IMR-90 (cell line): ENCODE results near the gene PPP1R14C. TPM values are rescaled to one million over a fixed set of nuclear protein-coding genes. Genes with fewer than 3 reads are reported as not detected.

ENCODE experiments used
- ATAC-seq: fragments of 200-7000 bp; cut with Tn5 transposase; 2 replicates; pipeline ENCODE4 v1.9.1; 2020; ENCODE audit warnings: low read depth, mild to moderate bottlenecking, moderate library complexity
- BruUV-seq: library from RNA; stranded (reverse); fragments of 400-500 nt; replicated peaks from 2 replicates; lab custom pipeline; 2021; lab: Mats Ljungman, UMichigan
- CTCF ChIA-PET: fragments of 300-600 bp; formaldehyde crosslinking; extraction: SDS; loops from one replicate; lab custom pipeline; 2021; ENCODE audit warnings: antibody characterized with exemption; lab: Yijun Ruan, JAX
- POLR2A ChIA-PET: fragments of 300-600 bp; sonication (Branson Sonifier 250); formaldehyde crosslinking; loops from one replicate; lab custom pipeline; 2022; ENCODE audit warnings: antibody characterized with exemption; ENCODE audit not compliant: unreplicated experiment; lab: Charles Lee
- DNase-seq: peaks from one replicate; pipeline ENCODE4 v3.0.0; 2013
- H2AFZ ChIP-seq: replicated peaks from 2 replicates; pipeline ENCODE3; 2013; ENCODE audit warnings: low read length, mild to moderate bottlenecking; ENCODE audit not compliant: poor library complexity
- H2AK5ac ChIP-seq: 2 replicates; pipeline ENCODE4 v1.6.1; 2013; ENCODE audit warnings: low read depth, low read length, inconsistent platforms
- H2AK9ac ChIP-seq: replicated peaks from 2 replicates; pipeline ENCODE3; 2013; ENCODE audit warnings: mild to moderate bottlenecking, low read depth, low read length, moderate library complexity; ENCODE audit not compliant: poor library complexity
- H2BK120ac ChIP-seq: 2 replicates; pipeline ENCODE4 v1.6.1; 2013; ENCODE audit warnings: low read depth, low read length, inconsistent platforms
- H2BK15ac ChIP-seq: 3 replicates; pipeline ENCODE4 v1.6.1; 2013; ENCODE audit warnings: low read depth, low read length, inconsistent platforms
- H2BK20ac ChIP-seq: 2 replicates; pipeline ENCODE4 v1.6.1; 2013; ENCODE audit warnings: low read depth, mild to moderate bottlenecking, inconsistent platforms, low read length, moderate library complexity
- H2BK5ac ChIP-seq: 2 replicates; pipeline ENCODE4 v1.6.1; 2013; ENCODE audit warnings: mild to moderate bottlenecking, low read depth, low read length, inconsistent platforms; ENCODE audit not compliant: poor library complexity, severe bottlenecking
- H3K14ac ChIP-seq: replicated peaks from 2 replicates; pipeline ENCODE4 v1.6.1; 2013; ENCODE audit warnings: low read depth, low read length, inconsistent platforms
- H3K18ac ChIP-seq: 2 replicates; pipeline ENCODE4 v1.6.1; 2013; ENCODE audit warnings: low read depth, low read length, control low read depth
- H3K23ac ChIP-seq: 2 replicates; pipeline ENCODE4 v1.6.1; 2013; ENCODE audit warnings: low read depth, low read length, inconsistent platforms
- H3K27ac ChIP-seq: 2 replicates; pipeline ENCODE4 v1.5.1; 2013; ENCODE audit warnings: mild to moderate bottlenecking, control low read depth, low read length; ENCODE audit not compliant: insufficient read depth
- H3K27me3 ChIP-seq: 2 replicates; pipeline ENCODE4 v1.6.1; 2013; ENCODE audit warnings: low read length; ENCODE audit not compliant: control insufficient read depth, insufficient read depth
- H3K36me3 ChIP-seq: 2 replicates; pipeline ENCODE4 v1.6.1; 2013; ENCODE audit warnings: low read length, mixed read lengths; ENCODE audit not compliant: control insufficient read depth, insufficient read depth
- H3K4ac ChIP-seq: 2 replicates; pipeline ENCODE4 v1.6.1; 2013; ENCODE audit warnings: low read depth, low read length, inconsistent platforms
- H3K4me1 ChIP-seq: 2 replicates; pipeline ENCODE4 v1.6.1; 2013; ENCODE audit warnings: low read length, mixed read lengths; ENCODE audit not compliant: control insufficient read depth, insufficient read depth
- H3K4me2 ChIP-seq: 2 replicates; pipeline ENCODE4 v1.6.1; 2013; ENCODE audit warnings: low read depth, mild to moderate bottlenecking, control low read depth, low read length, moderate library complexity
- H3K4me3 ChIP-seq: 2 replicates; pipeline ENCODE4 v1.5.1; 2013; ENCODE audit warnings: low read depth, mild to moderate bottlenecking, control low read depth, low read length, moderate library complexity; ENCODE audit not compliant: insufficient read depth
- H3K56ac ChIP-seq: 2 replicates; pipeline ENCODE4 v1.6.1; 2013; ENCODE audit warnings: low read length, inconsistent platforms; ENCODE audit not compliant: insufficient read depth; ENCODE audit errors: extremely low read depth
- H3K79me1 ChIP-seq, 2 experiments: 2 replicates each; pipeline ENCODE4 v1.6.1; 2013; ENCODE audit warnings: low read length in 2 of 2, inconsistent platforms in 1 of 2, low read depth in 1 of 2
- H3K9ac ChIP-seq: 2 replicates; pipeline ENCODE4 v1.6.1; 2013; ENCODE audit warnings: low read depth, low read length, control low read depth
- H3K9me1 ChIP-seq: 2 replicates; pipeline ENCODE4 v1.6.1; 2013; ENCODE audit warnings: low read length, inconsistent platforms; ENCODE audit not compliant: insufficient read depth
- H3K9me3 ChIP-seq: 2 replicates; pipeline ENCODE4 v1.6.1; 2013; ENCODE audit warnings: low read length; ENCODE audit not compliant: control insufficient read depth, insufficient read depth
- H4K20me1 ChIP-seq: 2 replicates; pipeline ENCODE4 v1.6.1; 2013; ENCODE audit warnings: low read length, inconsistent platforms; ENCODE audit not compliant: insufficient read depth
- H4K5ac ChIP-seq: 2 replicates; pipeline ENCODE4 v1.6.1; 2013; ENCODE audit warnings: mild to moderate bottlenecking, low read depth, low read length, control low read depth
- H4K8ac ChIP-seq, 2 experiments: 2 replicates each; pipeline ENCODE4 v1.6.1; 2013; ENCODE audit warnings: low read depth in 2 of 2, low read length in 2 of 2, control low read depth in 1 of 2, inconsistent platforms in 1 of 2
- H4K91ac ChIP-seq: 2 replicates; pipeline ENCODE4 v1.6.1; 2013; ENCODE audit warnings: low read depth, low read length, inconsistent platforms; ENCODE audit not compliant: insufficient read depth
- BHLHE40 ChIP-seq: fragments of 150-350 bp; IDR thresholded peaks from 2 replicates; pipeline ENCODE4 v1.6.1; 2016; ENCODE audit warnings: mild to moderate bottlenecking, low read depth, low read length
- CEBPB ChIP-seq: IDR thresholded peaks from 2 replicates; pipeline ENCODE4 v1.6.1; 2012; ENCODE audit warnings: low read depth, low read length, improper control_type of control experiment
- MAZ ChIP-seq: IDR thresholded peaks from 2 replicates; pipeline ENCODE4 v1.6.1; 2012; ENCODE audit warnings: low read depth, mild to moderate bottlenecking, low read length, improper control_type of control experiment, moderate library complexity, borderline replicate concordance
- MXI1 ChIP-seq: IDR thresholded peaks from 2 replicates; pipeline ENCODE4 v1.6.1; 2012; ENCODE audit warnings: low read depth, mild to moderate bottlenecking, low read length, moderate library complexity, borderline replicate concordance
- POLR2A ChIP-seq: IDR thresholded peaks from 2 replicates; pipeline ENCODE4 v1.6.1; 2012; ENCODE audit warnings: mild to moderate bottlenecking, low read depth, low read length
- USF2 ChIP-seq: fragments of 150-350 bp; IDR thresholded peaks from 2 replicates; pipeline ENCODE4 v1.6.1; 2017; ENCODE audit warnings: mild to moderate bottlenecking, antibody characterized with exemption, low read length, low read depth
- WGBS, 2 experiments: methylation state at CpG; one replicate each; pipeline versions ENCODE4 v1.1.5 to v1.1.7; 2013; ENCODE audit warnings: missing lambda C conversion rate in 2 of 2; ENCODE audit not compliant: insufficient read length in 1 of 2; ENCODE audit errors: extremely low coverage in 2 of 2; 5-methylcytosine and 5-hydroxymethylcytosine counted together
- dilution Hi-C: fragments of 300-500 bp; cut with HindIII; formaldehyde crosslinking; loops from one replicate; pipeline ENCODE4 v1.14.3; 2018; ENCODE audit warnings: low sequenced_read_pairs; ENCODE audit not compliant: unreplicated experiment
- in situ Hi-C: fragments of 300-500 bp; cut with MboI; formaldehyde crosslinking; loops from 3 replicates; pipeline ENCODE4 v1.14.3; 2019; ENCODE audit warnings: low sequenced_read_pairs, inconsistent platforms, mixed read lengths
- intact Hi-C: fragments of 100-400 bp; cut with micrococcal nuclease; formaldehyde crosslinking; loops from 2 replicates; pipeline ENCODE4 v1.10.0; 2022
- polyA plus RNA-seq, 3 experiments: library from polyadenylated mRNA; depleted of rRNA; stranded (reverse); fragments of >200 nt; gene quantifications; 2 replicates each; pipeline ENCODE4 v1.2.3, GENCODE V29; 2012; ENCODE audit warnings: low replicate concordance in 1 of 3
- total RNA-seq: library from RNA; depleted of rRNA; stranded (reverse); fragments of >200 nt; gene quantifications from 2 replicates; pipeline ENCODE4 v1.2.3, GENCODE V29; 2012

The PPP1R14C gene
- total and polyA plus RNA-seq, 2 of the 4 experiments (the other 2 are of a cell fraction) = not detected

- dilution Hi-C loops = no loop called here
- Histone ChIP-seq H3K56ac (no peak overlapping the region), H2AFZ (no peak overlapping the region), H4K91ac (no peak overlapping the region), H3K23ac (no peak overlapping the region), H3K4me1 (no peaks in the 10 kb centered on the region), H2BK15ac (no peak overlapping the region), H3K9ac (no peak overlapping the region), H2AK5ac (no peak overlapping the region), H3K14ac (no peak overlapping the region), H4K5ac (no peak overlapping the region), H3K4me2 (no peak overlapping the region), H2AK9ac (no peak overlapping the region), H2BK120ac (no peak overlapping the region), H3K27ac (no peak overlapping the region), H3K4ac (no peak overlapping the region), H3K27me3 (peaks cover 23% of the 10 kb centered on the region), H3K36me3 (no peaks in the 10 kb centered on the region), H3K79me1 (no peaks in the 10 kb centered on the region), H3K4me3 (no peak overlapping the region), H2BK5ac (no peak overlapping the region), H4K20me1 (no peaks in the 10 kb centered on the region), H4K8ac (no peak overlapping the region), H3K9me3 (no peaks in the 10 kb centered on the region), H2BK20ac (no peak overlapping the region), H3K9me1 (no peaks in the 10 kb centered on the region), H3K18ac (no peak overlapping the region)
- peak; percentile 4 for DNase-seq
- CTCF ChIA-PET = interaction anchor here (0.6 kb wide), 1 partner anchor 30 kb away, joined by 5 read pairs; no protein-coding TSS in a partner anchor
- peak; percentile 24; the same call in 1 of the 2 replicates for ATAC-seq
- no TSS peak for BruUV-seq
- WGBS, 2 experiments = 0% methylated on average over 1 of the region's 9 CpGs; no CpG with 5 or more reads in 1 of the 2 experiments
- in situ Hi-C loops = no loop called here
- POLR2A ChIA-PET = no interaction called here
- TF ChIP-seq MAZ = no peak
- no peak for TF ChIP-seq USF2
- no peak for TF ChIP-seq MXI1
- TF ChIP-seq CEBPB = no peak
- no peak for TF ChIP-seq BHLHE40
- no peak for TF ChIP-seq POLR2A
- intact Hi-C loops = no loop called here
Measured at GRCh38 chr6:150152891-150153876, 10.3 kb downstream of the PPP1R14C start.
